Transverse colon (tissue), 4 donors: ENCODE data around the gene FRG2. TPM values are rescaled to one million over a fixed set of nuclear protein-coding genes. Genes with fewer than 3 reads are reported as not detected.
"Not testable (repeated sequence)": the region's sequence is repeated elsewhere in the genome, so short reads cannot be mapped to it uniquely, and the experiment has no call there.

Experiments
- DNase-seq: peaks from one replicate; pipeline ENCODE4 v3.0.0-alpha.2; 2019
- H3K27ac ChIP-seq, 4 donors: fragments of 200-600 bp; sonication (generic); 2 replicates each; pipeline ENCODE4 v1.5.1; 2016 to 2018; ENCODE audit warnings: inconsistent platforms in 4 of 4
- H3K27me3 ChIP-seq: fragments of 200-600 bp; sonication (generic); 2 replicates; pipeline ENCODE4 v1.5.1; 2017; ENCODE audit warnings: inconsistent platforms
- H3K36me3 ChIP-seq, 4 donors: fragments of 200-600 bp; sonication (generic); 2 replicates each; pipeline ENCODE4 v1.5.1; 2017 to 2019; ENCODE audit warnings: inconsistent platforms in 4 of 4
- H3K4me1 ChIP-seq, 4 donors: fragments of 200-600 bp; sonication (generic); 2 replicates each; pipeline ENCODE4 v1.5.1; 2017 to 2020; ENCODE audit warnings: inconsistent platforms in 4 of 4
- H3K4me3 ChIP-seq, 4 donors: fragments of 200-600 bp; sonication (generic); 1 replicate in 1 of 4; 2 replicates in 3 of 4; pipeline versions ENCODE4 v1.5.1 to v1.6.1; 2017 to 2019; ENCODE audit warnings: inconsistent platforms in 4 of 4
- H3K9me3 ChIP-seq, 2 donors: fragments of 200-600 bp; sonication (generic); 2 replicates each; pipeline ENCODE4 v1.5.1; 2017 to 2019; ENCODE audit warnings: inconsistent platforms in 2 of 2
- WGBS, 2 donors: methylation state at CpG; one replicate each; pipeline ENCODE4 v1.1.5; 2018; ENCODE audit warnings: low coverage in 1 of 2; 5-methylcytosine and 5-hydroxymethylcytosine counted together
- in situ Hi-C, 4 donors: fragments of 200-750 bp; cut with MboI; loops; one replicate each; pipeline versions ENCODE4 v1.15.0 to v1.15.1; 2017; ENCODE audit warnings: low sequenced_read_pairs in 3 of 4, low pct_ligation_motif_present in 1 of 4, low pct_unique_long_range_greater_than_20kb in 1 of 4
- intact Hi-C: fragments of 100-400 bp; cut with DNase I; formaldehyde crosslinking; loops from one replicate; pipeline ENCODE4 v1.15.1; 2023; ENCODE audit warnings: low total_unique reads
- total RNA-seq, 4 donors: library from RNA; depleted of rRNA; stranded (reverse); fragments of >200 nt; gene quantifications; one replicate each; pipeline ENCODE4 v1.1.0, GENCODE V29; 2016

The FRG2 gene
- total RNA-seq: not detected

- H3K4me1 ChIP-seq, H3K4me3 ChIP-seq, intact Hi-C loops, H3K9me3 ChIP-seq, DNase-seq, H3K36me3 ChIP-seq, H3K27me3 ChIP-seq, in situ Hi-C loops, H3K27ac ChIP-seq: not testable (repeated sequence)
- no CpG with 5 or more reads among the region's 10 CpGs for WGBS, 2 donors
These were observed at the start of gene FRG2 for GRCh38 chr4:190027156-190027555. TSS of gene FRG2 (minus strand) at chr4:190027256. CDS start at chr4:190027204, 52 bp downstream.

DNA sequence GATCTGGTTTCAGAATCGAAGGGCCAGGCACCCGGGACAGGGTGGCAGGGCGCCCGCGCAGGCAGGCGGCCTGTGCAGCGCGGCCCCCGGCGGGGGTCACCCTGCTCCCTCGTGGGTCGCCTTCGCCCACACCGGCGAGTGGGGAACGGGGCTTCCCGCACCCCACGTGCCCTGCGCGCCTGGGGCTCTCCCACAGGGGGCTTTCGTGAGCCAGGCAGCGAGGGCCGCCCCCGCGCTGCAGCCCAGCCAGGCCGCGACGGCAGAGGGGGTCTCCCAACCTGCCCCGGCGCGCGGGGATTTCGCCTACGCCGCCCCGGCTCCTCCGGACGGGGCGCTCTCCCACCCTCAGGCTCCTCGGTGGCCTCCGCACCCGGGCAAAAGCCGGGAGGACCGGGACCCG, 41.3 kb upstream of the FRG2 start:
- DNase-seq, H3K27ac ChIP-seq, H3K36me3 ChIP-seq, H3K4me3 ChIP-seq, in situ Hi-C loops, H3K9me3 ChIP-seq, H3K4me1 ChIP-seq, intact Hi-C loops, H3K27me3 ChIP-seq: not testable (repeated sequence)
- 61 to 92% methylated on average over 39 to 45 of the region's 45 CpGs for WGBS, 2 donors

GRCh38 chr4:190064805-190065204, 37.7 kb upstream of the FRG2 start:
- DNase-seq, H3K9me3 ChIP-seq, H3K27me3 ChIP-seq, H3K36me3 ChIP-seq, H3K4me1 ChIP-seq, in situ Hi-C loops, intact Hi-C loops, H3K4me3 ChIP-seq, H3K27ac ChIP-seq: not testable (repeated sequence)
- WGBS, 2 donors: 26 to 40% methylated on average over 1 to 3 of the region's 3 CpGs

- H3K36me3 ChIP-seq, DNase-seq, intact Hi-C loops, H3K27me3 ChIP-seq, H3K27ac ChIP-seq, H3K4me3 ChIP-seq, H3K4me1 ChIP-seq, H3K9me3 ChIP-seq, in situ Hi-C loops: not testable (repeated sequence)
- WGBS, 2 donors: 17 to 33% methylated on average over 1 to 2 of the region's 2 CpGs
These were observed 37.3 kb upstream of the FRG2 start, which contains the start of gene DBET for GRCh38 chr4:190064342-190064741. TSS of gene DBET (plus strand) at chr4:190064502.

GRCh38 chr4:190058997-190059396, 31.9 kb upstream of the FRG2 start:
- H3K27ac ChIP-seq, H3K36me3 ChIP-seq: not testable (repeated sequence)

GRCh38 chr4:190049378-190050239, 22.6 kb upstream of the FRG2 start:
- in situ Hi-C loops, H3K27ac ChIP-seq: not testable (repeated sequence)

More at GRCh38 chr4:190058997-190059396, 31.9 kb upstream of the FRG2 start:
- intact Hi-C loops, H3K27me3 ChIP-seq, in situ Hi-C loops, H3K4me3 ChIP-seq, H3K9me3 ChIP-seq, H3K4me1 ChIP-seq, DNase-seq: not testable (repeated sequence)
- WGBS, 2 donors: 59% methylated on average over 4 of the region's 4 CpGs; no CpG with 5 or more reads in 1 of the 2 donors

DNA sequence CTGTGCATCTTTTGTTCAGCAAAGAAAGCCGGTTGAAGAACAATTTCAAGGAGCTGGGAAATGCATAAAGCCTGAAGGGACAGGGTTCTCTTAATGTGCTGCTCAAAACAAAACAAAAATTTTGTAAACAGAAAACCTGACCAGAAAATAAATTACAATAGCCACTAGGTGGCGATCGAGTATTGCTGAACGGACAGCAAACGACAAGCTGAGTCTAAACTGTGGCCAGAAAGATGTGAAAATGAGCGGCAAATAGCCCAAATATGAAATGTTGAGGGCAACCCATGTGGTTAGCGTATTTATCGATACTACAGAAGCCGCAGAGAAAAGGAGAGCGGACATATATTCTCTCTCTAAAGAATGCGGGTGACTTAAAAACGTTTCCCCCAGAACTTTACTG, 20.6 kb upstream of the FRG2 start:
- H3K27me3 ChIP-seq, intact Hi-C loops, H3K4me1 ChIP-seq, H3K9me3 ChIP-seq, H3K4me3 ChIP-seq, in situ Hi-C loops, H3K36me3 ChIP-seq, DNase-seq, H3K27ac ChIP-seq: not testable (repeated sequence)
- 0% methylated on average over 1 of the region's 12 CpGs; no CpG with 5 or more reads in 1 of the 2 donors for WGBS, 2 donors

More at GRCh38 chr4:190049378-190050239, 22.6 kb upstream of the FRG2 start:
- H3K4me1 ChIP-seq, H3K36me3 ChIP-seq, DNase-seq, H3K9me3 ChIP-seq, H3K27me3 ChIP-seq, H3K4me3 ChIP-seq, intact Hi-C loops: not testable (repeated sequence)
- WGBS, 2 donors: no CpG with 5 or more reads among the region's 28 CpGs

GRCh38 chr4:190040873-190041272, 13.8 kb upstream of the FRG2 start:
- in situ Hi-C loops, H3K27ac ChIP-seq, H3K4me1 ChIP-seq, intact Hi-C loops, H3K9me3 ChIP-seq, H3K4me3 ChIP-seq, DNase-seq, H3K36me3 ChIP-seq: not testable (repeated sequence)
- 49 to 78% methylated on average over 16 to 24 of the region's 40 CpGs for WGBS, 2 donors
- peaks cover 27% of the 10 kb centered on the region for H3K27me3 ChIP-seq
